SH-SY5Y (cell line): ENCODE measurements around the gene CRACR2A.

ENCODE experiments used
- GATA2 ChIP-seq: IDR thresholded peaks from 2 replicates; pipeline ENCODE4 v1.6.1; 2011; ENCODE audit warnings: mild to moderate bottlenecking, low read depth, low read length
- GATA3 ChIP-seq: IDR thresholded peaks from 2 replicates; pipeline ENCODE4 v1.6.1; 2011; ENCODE audit warnings: low read depth, mild to moderate bottlenecking, low read length, moderate library complexity

The CRACR2A gene

GRCh38 chr12:3745152-3745551 lies 7.8 kb downstream of the CRACR2A start:
- TF ChIP-seq GATA3: no peak
- TF ChIP-seq GATA2: no peak

GRCh38 chr12:3744229-3744901 lies 8.5 kb downstream of the CRACR2A start:
- TF ChIP-seq GATA2 (no peak), GATA3 (no peak)

GRCh38 chr12:3743803-3744202 lies 9.1 kb downstream of the CRACR2A start:
- TF ChIP-seq GATA3: no peak
- no peak for TF ChIP-seq GATA2

DNA sequence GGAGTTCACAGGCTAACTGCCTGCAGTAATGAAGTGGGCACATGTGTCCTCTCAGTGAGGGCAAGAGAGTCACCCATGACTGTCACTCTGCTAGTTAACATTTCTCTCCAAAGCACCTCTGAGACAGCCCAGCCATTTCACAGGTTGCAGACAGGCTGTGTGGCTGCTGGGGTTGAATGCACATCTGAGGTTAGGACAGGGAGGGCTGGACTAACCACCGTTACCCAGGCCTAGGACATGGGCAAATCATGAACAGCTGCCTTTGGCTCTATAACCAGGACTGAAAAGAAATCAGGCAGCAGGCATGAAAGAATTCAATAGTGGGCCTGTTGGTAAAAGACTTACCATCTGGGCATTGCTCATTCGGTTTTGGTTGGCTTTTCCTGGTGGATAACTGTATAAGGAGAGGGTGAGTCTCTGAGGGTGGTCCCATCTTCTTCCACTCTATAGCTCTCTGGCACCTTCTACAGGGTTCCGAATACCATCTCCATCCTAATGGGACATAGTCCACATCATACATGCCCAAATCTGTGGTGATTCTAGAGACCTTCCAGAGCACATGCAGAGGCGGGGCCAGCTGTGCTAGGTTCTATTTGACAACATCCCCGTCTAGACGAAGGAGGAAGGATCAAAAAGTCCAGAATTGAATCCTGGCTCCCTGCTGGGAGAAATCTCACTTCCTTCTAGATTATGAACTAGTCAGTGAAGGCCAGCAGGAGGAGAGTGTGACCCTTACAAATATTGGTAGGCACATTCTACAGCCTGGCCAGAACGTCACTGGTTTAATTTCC lies 10.8 kb downstream of the CRACR2A start:
- no peak for TF ChIP-seq GATA2
- no peak for TF ChIP-seq GATA3

- TF ChIP-seq GATA3: no peak
- TF ChIP-seq GATA2: no peak
Measured at GRCh38 chr12:3740480-3741231, 12.3 kb downstream of the CRACR2A start.

DNA sequence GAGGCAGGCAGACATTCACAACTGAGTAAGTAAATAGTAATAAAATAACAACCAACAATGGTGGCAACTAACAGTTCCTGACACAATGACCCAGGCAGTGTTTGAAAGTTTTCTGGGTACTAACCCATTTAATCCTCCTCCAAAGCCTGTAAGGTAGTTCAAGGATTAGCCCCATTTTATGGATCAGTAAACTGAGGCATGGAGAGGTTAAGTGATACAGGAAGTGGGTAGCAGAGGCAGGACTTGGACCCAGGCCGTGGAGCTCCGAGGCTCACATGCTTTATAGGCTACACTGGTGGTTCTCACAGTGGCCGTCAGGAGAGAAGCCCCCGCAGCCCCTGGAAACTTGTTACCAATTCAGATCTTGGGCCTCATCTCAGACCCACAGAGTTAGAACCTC lies 17.5 kb downstream of the CRACR2A start:
- TF ChIP-seq GATA2 (no peak), GATA3 (no peak)

- TF ChIP-seq GATA3 (no peak), GATA2 (no peak)
Measured at GRCh38 chr12:3732901-3733300, 20.0 kb downstream of the CRACR2A start.

DNA sequence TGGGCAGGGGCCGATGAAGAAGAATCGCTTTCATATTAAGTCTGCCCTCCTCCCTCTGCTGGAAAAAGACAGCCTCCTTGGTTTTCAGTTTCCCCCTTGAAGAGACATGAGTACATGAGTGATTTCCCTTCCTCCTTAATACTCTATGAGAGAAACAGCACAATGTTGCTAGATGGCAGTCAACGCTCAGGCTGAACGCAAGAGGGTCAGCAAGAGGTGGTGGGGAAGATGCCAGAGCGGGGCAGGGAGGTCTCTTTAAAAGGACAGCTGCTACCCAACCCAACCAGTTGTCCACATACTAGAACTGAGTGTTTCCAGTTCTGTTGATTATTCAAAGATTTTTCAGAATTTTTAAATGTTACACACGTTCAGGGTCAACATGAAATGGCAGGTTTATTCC lies 22.8 kb downstream of the CRACR2A start:
- TF ChIP-seq GATA3: no peak
- TF ChIP-seq GATA2: no peak

- TF ChIP-seq GATA3: no peak
- TF ChIP-seq GATA2: no peak
Measured at GRCh38 chr12:3728686-3729085, 24.2 kb downstream of the CRACR2A start.

- TF ChIP-seq GATA2: no peak
- no peak for TF ChIP-seq GATA3
Measured at GRCh38 chr12:3727877-3728632, 24.9 kb downstream of the CRACR2A start.

GRCh38 chr12:3727354-3727753 lies 25.6 kb downstream of the CRACR2A start:
- TF ChIP-seq GATA2: no peak
- no peak for TF ChIP-seq GATA3

GRCh38 chr12:3726456-3726855 lies 26.5 kb downstream of the CRACR2A start:
- TF ChIP-seq GATA2 (no peak), GATA3 (no peak)

DNA sequence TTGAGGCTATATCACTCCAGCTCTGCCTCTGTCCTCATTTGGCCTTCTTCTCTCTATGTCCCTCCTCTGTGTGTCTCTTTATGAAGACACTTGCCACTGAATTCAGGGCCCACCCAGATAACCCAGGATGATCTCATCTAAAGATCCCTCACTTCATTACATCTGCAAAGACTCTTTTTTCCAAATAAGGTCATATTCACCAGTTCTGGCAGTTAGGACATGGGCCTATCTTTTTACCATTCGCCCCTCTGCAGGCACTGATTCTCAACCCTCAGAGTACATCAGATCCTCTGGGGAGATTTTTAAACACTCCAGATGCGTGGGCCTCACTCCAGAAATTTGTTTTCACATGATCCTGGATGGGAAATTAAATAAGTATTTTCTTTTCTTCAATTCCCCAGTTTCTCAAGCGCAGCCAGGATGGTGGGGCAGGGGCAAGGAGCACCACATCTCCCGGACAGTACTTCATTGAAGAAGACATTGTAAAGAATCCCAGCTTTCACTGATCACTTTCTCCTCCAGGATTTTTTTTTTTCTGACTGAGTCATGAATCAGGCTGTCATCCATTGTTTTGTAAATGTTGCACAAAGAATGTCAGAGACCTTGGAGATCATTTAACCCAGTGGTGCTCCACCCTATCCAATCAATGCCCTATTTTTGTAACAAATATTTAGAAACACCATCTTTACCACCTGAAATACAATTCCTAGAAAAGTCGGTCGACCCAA lies 27.4 kb downstream of the CRACR2A start:
- no peak for TF ChIP-seq GATA3
- no peak for TF ChIP-seq GATA2
